ENCODE results near the gene CADPS2.

Gene CADPS2

GRCh38 chr7:122379491-122379890, 506.8 kb downstream of the CADPS2 start:
- no peak for TF ChIP-seq CTCF (IDR thresholded peaks at IDR 0.05; ENCODE audit: low read depth, low read length, missing control alignments)
- no peak for DNase-seq (ENCODE audit: extremely low read depth, low read depth)
- H3K4me3 ChIP-seq (replicated peaks; ENCODE audit: low read depth, low read length), result no peak overlapping the region

- no peak for TF ChIP-seq CTCF (IDR thresholded peaks at IDR 0.05; ENCODE audit: low read depth, low read length, missing control alignments)
- no peak for DNase-seq (ENCODE audit: extremely low read depth, low read depth)
- no peak overlapping the region for H3K4me3 ChIP-seq (replicated peaks; ENCODE audit: low read depth, low read length)
Measured at GRCh38 chr7:122369756-122370155, 516.5 kb downstream of the CADPS2 start.

DNA sequence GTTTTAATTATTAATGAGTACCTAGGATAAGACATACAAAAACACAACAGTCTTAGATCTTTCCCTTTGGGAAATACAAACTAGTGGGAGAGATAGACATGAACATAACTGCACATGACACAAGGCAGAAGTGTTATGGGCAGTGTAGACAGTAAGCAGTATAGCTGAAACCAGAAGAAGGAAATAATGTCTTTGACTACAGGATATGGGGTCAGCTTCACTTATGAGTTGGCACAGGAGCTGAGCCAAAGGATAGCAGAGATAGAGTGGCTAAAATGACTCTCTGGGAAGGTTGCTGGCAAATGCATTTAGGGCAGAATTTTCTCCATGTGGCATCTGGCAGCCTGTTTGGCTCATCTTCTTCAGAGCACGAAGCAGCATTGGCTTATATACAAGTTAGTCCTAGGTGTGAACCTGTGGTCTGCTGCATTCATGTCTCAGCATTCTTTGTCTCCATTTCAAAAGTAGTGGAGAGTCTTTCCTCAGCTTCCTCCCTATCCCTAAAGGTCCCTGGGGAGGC, 521.4 kb downstream of the CADPS2 start:
- TF ChIP-seq CTCF (IDR thresholded peaks at IDR 0.05; ENCODE audit: low read depth, low read length, missing control alignments), result no peak
- no peak overlapping the region for H3K4me3 ChIP-seq (replicated peaks; ENCODE audit: low read depth, low read length)
- no peak for DNase-seq (ENCODE audit: extremely low read depth, low read depth)

DNA sequence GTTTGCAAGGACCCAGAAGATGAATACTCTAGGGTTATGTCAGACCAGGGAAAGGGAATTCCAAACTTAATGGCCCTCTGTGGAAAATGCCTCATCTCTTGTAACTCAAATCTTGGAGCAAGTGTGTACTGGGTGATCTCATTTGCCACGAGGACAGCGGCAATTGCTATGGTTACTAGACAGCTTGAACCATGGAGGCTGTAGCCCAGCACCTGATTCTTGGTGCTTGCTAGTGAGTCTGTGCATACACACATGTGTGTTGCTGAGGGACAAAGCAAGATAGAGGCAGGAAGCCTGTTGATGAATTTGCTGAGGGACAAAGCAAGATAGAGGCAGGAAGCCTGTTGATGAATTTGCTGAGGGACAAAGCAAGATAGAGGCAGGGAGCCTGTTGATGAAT, 523.1 kb downstream of the CADPS2 start:
- DNase-seq (ENCODE audit: extremely low read depth, low read depth), result no peak
- no peak for TF ChIP-seq CTCF (IDR thresholded peaks at IDR 0.05; ENCODE audit: low read depth, low read length, missing control alignments)
- H3K4me3 ChIP-seq (replicated peaks; ENCODE audit: low read depth, low read length), result no peak overlapping the region

- DNase-seq (ENCODE audit: extremely low read depth, low read depth), result no peak
- H3K4me3 ChIP-seq (replicated peaks; ENCODE audit: low read depth, low read length), result no peak overlapping the region
- TF ChIP-seq CTCF (IDR thresholded peaks at IDR 0.05; ENCODE audit: low read depth, low read length, missing control alignments), result no peak
Measured at GRCh38 chr7:122362473-122362872, 523.8 kb downstream of the CADPS2 start.

DNA sequence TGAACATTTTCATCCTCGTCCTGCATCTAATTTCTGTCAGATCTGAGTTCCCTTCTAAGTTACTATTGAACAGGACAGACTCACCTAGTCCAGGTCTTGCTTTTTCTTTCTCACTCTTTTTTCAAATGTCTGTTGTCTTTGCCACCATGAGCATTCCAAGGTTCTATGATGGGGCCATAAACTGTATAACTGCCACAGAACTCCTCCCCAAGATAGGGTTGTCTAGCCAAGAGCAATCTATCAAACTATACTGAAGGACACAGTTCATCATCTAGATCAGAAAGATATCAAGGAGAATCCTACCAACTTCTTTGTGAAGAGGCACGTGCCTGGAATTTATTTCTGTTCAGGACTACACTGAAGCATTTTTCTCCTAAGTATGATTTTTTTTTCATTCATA, 531.6 kb downstream of the CADPS2 start:
- H3K4me3 ChIP-seq (replicated peaks; ENCODE audit: low read depth, low read length), result no peak overlapping the region
- TF ChIP-seq CTCF (IDR thresholded peaks at IDR 0.05; ENCODE audit: low read depth, low read length, missing control alignments), result no peak
- DNase-seq (ENCODE audit: extremely low read depth, low read depth), result no peak

DNA sequence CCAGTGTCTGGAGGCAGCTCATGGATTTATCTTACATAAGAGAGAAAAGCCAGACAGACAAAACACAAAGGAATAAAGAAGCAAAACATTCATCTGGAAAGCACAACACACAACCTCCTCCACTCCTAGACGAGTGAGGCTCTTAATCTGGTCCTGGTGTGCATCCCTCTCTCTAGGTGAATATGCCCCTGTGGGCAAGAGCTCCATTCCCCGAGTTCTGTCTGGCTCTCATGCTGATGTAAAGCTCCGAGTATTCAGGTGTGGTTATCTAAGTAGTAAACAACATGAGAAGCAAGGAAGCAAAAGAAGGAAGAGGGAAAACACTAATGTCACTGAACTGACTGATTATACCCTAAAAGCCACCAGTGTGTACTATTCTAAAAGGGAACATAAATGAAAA, 533.8 kb downstream of the CADPS2 start:
- H3K4me3 ChIP-seq (replicated peaks; ENCODE audit: low read depth, low read length), result no peak overlapping the region
- TF ChIP-seq CTCF (IDR thresholded peaks at IDR 0.05; ENCODE audit: low read depth, low read length, missing control alignments), result no peak
- DNase-seq (ENCODE audit: extremely low read depth, low read depth), result no peak
